Measurements from ENCODE around the gene LYZ.

Gene LYZ

DNA sequence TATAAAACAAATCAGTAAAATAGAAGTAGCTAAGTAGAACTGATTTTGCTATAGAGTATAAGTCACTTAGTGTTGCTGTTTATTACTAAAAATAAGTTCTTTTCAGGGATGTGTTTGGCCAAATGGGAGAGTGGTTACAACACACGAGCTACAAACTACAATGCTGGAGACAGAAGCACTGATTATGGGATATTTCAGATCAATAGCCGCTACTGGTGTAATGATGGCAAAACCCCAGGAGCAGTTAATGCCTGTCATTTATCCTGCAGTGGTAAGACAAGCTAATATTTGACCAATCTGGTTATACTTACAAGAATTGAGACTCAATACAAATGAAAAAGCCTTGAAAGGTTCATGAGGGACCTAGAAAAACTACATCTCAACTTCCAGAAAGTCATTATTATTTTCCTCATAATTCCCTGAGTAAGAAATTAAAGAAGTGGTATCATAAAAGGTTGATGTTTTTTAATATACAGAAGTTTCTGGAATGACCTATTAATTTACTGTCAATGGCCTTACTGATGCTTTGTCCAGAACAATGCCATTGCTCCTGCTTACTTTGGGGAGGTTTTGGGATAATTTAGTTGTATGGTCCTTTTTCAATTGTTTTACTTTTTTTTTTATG lies 1.9 kb downstream of the LYZ start:
- no peak overlapping the region for H3K4me3 ChIP-seq (ENCODE audit: low read length)
- no peak for TF ChIP-seq ZNF274 (IDR thresholded peaks at IDR 0.05; ENCODE audit: low read depth, low read length)

DNA sequence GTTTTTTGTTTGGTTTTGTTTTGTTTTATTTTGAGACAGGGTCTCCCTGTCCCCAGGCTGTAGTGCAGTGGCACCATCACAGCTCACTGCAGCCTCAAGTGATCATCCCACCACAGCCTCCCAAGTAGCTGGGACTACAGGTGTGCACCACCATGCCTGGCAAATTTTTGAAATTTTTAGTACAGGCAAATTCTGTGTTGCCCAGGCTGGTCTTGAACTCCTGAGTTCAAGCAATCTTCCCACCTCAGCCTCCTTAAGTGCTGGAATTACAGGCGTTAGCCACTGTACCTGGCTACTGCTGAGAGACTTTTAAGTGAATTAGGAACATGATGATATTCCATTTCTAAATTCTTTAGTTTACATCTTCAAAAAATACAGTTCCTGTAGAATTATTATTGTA lies 2.6 kb downstream of the LYZ start:
- TF ChIP-seq ZNF274 (IDR thresholded peaks at IDR 0.05; ENCODE audit: low read depth, low read length): no peak
- H3K4me3 ChIP-seq (ENCODE audit: low read length): no peak overlapping the region

DNA sequence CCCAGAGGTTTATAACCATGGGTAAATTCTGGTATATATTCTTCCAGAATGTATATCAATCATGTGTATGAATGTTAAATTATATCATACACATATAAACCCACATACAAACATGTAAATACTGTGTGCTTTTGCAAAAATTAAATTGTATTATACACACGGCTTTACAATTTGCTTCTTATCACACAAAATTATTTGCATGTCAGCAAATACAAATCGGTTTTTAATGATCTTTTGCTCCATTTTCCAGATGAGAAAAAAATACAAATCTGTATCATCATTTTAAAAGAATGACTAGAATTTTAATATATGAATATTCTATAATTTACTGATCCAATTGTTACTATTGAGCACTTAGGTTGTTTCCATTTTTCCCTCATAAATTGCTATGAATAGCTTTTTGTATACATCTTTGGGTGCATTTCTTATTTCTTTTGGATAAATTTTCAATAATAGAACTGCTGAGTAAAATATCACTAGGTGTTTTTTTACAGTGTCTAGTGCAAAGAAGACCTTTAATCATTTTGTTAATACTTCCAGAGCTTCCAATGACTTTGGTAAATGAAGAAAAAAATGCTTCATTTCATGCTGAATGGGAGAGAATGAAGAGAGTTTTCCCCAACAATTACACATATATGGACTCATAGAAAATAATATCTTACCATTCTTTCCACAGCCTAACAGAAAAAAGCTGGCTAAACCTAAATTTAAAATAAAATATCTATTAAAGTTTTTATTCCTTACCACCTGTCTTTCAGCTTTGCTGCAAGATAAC lies 3.5 kb downstream of the LYZ start:
- no peak for TF ChIP-seq ZNF274 (IDR thresholded peaks at IDR 0.05; ENCODE audit: low read depth, low read length)
- no peak overlapping the region for H3K4me3 ChIP-seq (ENCODE audit: low read length)

DNA sequence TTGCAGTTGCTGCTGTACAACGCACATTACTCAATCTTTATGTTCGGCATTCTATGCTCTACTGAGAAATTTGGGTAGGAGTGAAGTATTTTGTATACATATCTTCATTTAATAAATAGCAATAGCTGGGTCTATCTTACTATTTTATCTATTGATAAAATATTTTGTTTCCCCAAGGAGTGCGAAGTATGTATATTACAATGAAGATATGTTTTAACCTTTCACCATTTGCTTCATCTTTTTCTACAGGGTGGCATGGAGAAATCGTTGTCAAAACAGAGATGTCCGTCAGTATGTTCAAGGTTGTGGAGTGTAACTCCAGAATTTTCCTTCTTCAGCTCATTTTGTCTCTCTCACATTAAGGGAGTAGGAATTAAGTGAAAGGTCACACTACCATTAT lies 4.7 kb downstream of the LYZ start:
- H3K4me3 ChIP-seq (ENCODE audit: low read length): no peak overlapping the region
- TF ChIP-seq ZNF274 (IDR thresholded peaks at IDR 0.05; ENCODE audit: low read depth, low read length): no peak

DNA sequence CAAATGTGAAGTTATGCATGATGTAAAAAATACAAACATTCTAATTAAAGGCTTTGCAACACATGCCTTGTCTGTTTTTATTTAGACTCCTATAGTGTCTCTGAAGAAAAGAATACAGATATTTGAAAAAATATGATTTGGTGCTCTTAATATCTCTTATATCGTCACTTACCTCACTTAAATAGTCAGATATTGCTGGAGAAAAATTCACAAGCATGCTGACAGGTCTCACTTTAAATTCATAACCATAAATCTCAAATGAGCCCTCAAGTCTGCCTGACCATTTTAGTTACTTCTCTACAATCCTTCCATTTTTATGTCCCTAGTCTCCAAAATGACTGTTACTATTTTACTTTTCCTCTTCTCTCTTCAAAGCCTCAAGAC lies 6.0 kb downstream of the LYZ start:
- no peak for TF ChIP-seq ZNF274 (IDR thresholded peaks at IDR 0.05; ENCODE audit: low read depth, low read length)
- H3K4me3 ChIP-seq (ENCODE audit: low read length): no peak overlapping the region

DNA sequence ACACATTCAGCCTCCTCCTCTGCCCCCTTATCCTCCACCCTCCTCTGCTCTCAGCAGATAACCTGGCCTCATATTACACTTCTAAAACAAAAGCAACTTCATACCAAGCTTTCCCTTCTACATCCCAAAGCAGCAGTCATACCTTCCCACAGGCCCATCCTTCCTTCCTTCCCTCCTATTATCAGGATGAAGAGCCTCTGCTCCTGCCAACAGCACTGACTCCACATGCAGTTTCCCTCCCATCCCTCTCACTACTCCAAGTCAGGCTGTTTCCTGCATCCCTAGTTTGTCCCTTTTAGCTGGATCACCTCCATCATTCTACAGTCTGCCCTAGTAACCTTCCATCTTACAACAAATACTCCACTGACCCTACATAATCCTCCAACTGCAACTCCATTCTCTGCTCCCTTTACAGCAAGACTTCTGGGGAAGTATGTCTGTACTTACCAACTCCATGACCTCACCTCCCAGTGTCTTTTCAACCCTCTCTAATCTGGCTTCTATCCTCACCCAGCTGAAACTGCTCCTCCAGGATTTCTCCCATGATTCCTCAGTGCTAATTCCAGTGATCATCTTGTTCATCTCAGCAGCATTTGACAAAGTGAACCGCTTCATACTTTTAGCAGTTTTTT lies 6.5 kb downstream of the LYZ start:
- TF ChIP-seq ZNF274 (IDR thresholded peaks at IDR 0.05; ENCODE audit: low read depth, low read length): no peak
- no peak overlapping the region for H3K4me3 ChIP-seq (ENCODE audit: low read length)

DNA sequence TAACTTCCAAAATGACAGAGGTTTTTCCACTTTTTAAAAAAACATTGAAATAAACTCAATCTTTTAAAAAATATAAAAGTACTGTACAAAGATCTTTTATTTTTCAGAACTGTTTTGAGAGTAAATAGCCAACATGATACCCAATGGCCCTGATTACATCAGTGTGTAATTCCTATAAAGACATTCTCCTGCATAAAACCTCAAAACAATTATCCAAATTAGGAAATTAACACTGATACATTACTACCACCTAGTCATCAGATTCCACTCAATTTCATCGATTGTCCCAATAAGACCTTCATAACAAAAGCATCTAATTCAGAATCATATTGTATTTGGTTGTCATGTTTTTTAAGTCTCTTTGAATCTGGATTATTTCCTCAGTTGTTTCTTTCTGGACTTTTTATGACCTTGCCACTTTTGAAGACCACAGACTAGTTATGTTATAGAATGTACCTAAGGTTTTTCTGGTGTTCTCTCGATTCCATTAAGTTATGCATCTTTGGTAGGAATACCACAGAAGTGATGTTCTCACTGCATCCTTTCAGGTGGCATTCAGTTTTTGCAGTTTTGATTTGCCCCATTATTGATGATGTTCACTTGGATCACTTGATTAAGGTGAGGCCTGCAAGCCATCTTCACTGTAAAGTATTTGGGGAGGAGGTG lies 7.3 kb downstream of the LYZ start:
- TF ChIP-seq ZNF274 (IDR thresholded peaks at IDR 0.05; ENCODE audit: low read depth, low read length): no peak
- H3K4me3 ChIP-seq (ENCODE audit: low read length): no peak overlapping the region

DNA sequence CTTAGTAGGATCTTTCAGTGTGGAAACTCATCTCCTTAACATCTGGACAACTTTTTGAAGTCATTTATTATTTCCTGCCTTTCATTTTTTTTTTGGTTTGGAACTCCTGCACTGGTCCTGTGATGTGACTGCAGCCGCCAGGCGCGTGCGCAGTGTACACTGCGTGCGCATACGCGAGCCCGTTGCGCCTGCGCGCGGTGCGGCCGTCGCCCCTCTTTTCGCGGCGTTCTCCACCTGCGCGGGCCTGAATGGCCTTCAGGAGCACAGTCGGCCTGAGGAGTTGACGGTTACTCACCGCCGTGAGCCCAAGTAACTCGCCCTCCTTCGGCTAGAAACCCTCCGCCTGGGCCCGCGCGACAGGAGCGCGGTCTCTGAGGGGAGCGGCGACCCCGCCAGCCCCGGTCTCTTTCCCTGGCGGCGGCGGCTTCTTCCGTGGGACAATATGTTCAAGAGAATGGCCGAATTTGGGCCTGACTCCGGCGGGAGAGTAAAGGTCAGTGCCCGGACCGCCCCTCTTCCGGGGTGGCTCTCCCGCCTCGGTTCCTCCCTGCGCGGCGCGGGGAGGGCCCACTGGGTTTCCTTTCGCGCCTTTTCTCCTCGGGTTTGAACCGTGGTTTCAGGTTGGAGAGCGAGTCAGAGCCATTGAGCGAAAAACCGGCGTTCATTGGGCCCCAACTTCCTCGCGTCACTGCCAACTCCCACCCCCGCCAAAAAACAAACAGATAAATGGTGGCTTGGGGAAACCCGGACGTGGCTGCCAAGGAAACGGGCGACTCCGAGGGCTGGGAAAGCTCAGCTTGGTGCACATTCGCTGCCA lies 11.6 kb downstream of the LYZ start, which contains the start of gene YEATS4:
TSS of gene YEATS4 (plus strand) at position 213 of the 817 bp plus-strand sequence. CDS start at position 443, 230 bp downstream.
- TF ChIP-seq ZNF274 (IDR thresholded peaks at IDR 0.05; ENCODE audit: low read depth, low read length): no peak
- peak within 1 kb of the TSS; percentile 74 for H3K4me3 ChIP-seq (ENCODE audit: low read length)

DNA sequence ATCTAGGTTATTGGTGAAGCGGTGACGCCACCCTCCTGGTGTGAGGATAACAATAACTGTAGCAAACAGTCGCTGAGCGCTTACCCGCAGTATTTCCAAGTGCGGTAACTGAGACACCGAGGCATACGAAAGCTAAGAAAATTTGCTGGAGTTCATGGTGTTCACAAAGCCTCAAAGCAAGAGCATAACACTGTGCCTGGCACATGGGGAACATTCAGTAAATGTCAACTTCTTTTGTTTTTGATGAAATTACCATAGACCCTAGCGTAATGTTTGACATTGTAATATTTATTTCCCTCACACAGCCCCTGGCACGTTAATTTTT lies 12.1 kb downstream of the LYZ start:
- peak overlapping the region; percentile 74 for H3K4me3 ChIP-seq (ENCODE audit: low read length)
- no peak for TF ChIP-seq ZNF274 (IDR thresholded peaks at IDR 0.05; ENCODE audit: low read depth, low read length)

DNA sequence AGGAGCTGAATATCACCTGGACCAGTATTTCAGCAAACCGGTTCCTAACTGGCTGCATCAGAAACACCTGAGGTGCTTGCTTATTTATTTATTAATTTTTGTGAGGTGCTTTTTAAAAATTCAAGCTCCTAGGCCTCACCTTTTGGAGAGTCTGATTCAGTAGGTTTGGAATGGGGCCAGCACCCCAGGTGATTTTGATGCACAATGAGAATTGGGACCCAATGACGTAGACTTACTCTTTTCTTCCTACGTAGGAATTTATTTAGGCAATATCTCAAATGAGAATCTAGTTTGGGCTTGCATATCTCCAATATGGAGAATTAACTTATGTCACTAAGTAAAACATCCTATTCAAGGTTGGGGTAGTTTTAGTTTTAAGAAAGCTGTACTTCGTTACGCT lies 18.6 kb downstream of the LYZ start:
- TF ChIP-seq ZNF274 (IDR thresholded peaks at IDR 0.05; ENCODE audit: low read depth, low read length): no peak
- H3K4me3 ChIP-seq (ENCODE audit: low read length): no peak overlapping the region

DNA sequence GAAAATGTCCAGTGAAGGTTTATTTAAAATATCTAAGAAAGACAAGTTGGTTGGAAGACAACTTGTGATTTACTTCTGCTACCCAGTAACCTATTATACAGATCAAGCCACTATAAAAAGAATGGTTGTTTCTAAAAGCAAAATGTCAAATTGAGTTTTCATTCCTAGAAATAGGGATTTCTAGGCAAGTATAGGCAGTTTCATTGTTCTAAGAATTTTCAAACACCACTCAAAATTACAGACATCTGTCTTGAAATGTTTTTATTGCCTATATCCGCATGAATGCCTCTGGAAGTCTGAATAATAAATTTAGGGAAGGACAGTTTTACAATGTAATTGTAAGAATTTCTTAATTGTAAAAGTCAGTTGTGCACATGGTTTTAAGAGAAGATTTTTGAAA lies 20.0 kb downstream of the LYZ start:
- no peak for TF ChIP-seq ZNF274 (IDR thresholded peaks at IDR 0.05; ENCODE audit: low read depth, low read length)
- no peak overlapping the region for H3K4me3 ChIP-seq (ENCODE audit: low read length)

DNA sequence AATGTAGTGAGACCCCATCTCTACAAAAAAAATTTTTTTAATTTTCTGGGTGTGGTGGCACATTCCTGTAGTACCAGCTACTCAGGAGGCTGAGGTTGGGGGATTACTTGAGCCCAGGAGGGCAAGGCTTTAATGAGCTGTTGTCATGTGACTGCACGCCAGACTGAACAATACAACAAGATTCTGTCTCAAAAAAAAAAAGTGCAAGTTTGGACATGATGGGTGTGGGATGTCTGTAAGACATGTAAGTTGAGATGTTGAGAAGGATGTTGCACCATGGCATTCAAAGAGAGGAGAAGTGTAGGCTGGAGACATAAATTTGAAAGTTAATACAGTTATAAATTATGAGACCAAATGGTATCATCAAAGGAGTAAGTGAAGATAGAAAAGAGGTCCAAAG lies 34.9 kb downstream of the LYZ start:
- no peak for TF ChIP-seq ZNF274 (IDR thresholded peaks at IDR 0.05; ENCODE audit: low read depth, low read length)
- H3K4me3 ChIP-seq (ENCODE audit: low read length): no peak overlapping the region

DNA sequence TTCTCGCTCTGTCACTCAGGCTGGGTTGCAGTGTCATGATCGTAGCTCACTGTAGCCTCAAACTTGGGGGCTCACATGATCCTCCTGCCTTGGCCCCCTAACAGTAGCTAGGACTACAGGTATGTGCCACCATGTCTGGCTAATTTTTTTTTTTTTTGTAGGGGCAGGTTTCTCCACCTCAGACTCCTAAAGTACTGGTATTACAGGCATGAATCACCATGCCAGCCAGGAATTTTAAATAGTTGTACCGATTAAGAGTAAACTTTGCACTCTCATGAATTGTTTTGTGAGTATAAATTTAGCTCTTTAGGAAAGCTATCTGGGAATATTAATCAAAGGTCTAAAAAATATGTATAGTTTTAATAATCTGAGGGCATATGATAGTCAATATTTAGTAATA lies 36.9 kb downstream of the LYZ start:
- no peak overlapping the region for H3K4me3 ChIP-seq (ENCODE audit: low read length)
- TF ChIP-seq ZNF274 (IDR thresholded peaks at IDR 0.05; ENCODE audit: low read depth, low read length): no peak

DNA sequence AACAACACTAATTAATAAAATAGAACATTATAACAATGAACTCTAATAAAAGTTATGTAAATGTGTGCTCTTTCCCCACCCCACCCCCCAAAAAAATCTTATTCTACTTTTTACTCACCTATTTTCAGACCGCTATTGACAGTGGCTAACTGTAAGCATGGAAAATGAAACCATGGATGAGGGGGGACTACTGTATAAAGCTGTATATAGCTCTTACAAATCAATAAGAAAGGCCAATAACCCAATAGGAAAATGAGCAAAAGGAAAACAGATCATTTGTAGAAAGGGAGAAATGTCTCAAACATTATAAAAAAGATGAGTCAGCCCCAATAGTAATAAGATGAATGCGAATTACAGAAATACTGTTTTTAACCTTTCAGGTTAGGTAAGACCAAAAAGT lies 38.7 kb downstream of the LYZ start:
- TF ChIP-seq ZNF274 (IDR thresholded peaks at IDR 0.05; ENCODE audit: low read depth, low read length): no peak
- no peak overlapping the region for H3K4me3 ChIP-seq (ENCODE audit: low read length)

Data from GM08714 (cell line).